Ramos (cell line): Measurements from ENCODE around the gene TLL2.

Source experiments
- in situ Hi-C: fragments of 300-500 bp; cut with MboI; formaldehyde crosslinking; loops from one replicate; pipeline ENCODE4 v1.14.3; 2022; ENCODE audit warnings: low sequenced_read_pairs; ENCODE audit not compliant: unreplicated experiment

TLL2 gene

GRCh38 chr10:96402417-96403305, 111.1 kb downstream of the TLL2 start:
- in situ Hi-C loops = no loop called here

- in situ Hi-C loops = no loop called here
These were observed 112.7 kb downstream of the TLL2 start for GRCh38 chr10:96401036-96401435.

GRCh38 chr10:96400465-96400864, 113.3 kb downstream of the TLL2 start:
- in situ Hi-C loops = no loop called here

- in situ Hi-C loops = loop anchor here (10.0 to 25.0 kb wide), 2 partner anchors 389 to 637 kb away; no protein-coding TSS in a partner anchor
These were observed 115.8 kb downstream of the TLL2 start for GRCh38 chr10:96397902-96398301.

GRCh38 chr10:96395931-96396877, 117.5 kb downstream of the TLL2 start:
- in situ Hi-C loops = loop anchor here (10.0 to 25.0 kb wide), 2 partner anchors 391 to 639 kb away; no protein-coding TSS in a partner anchor

GRCh38 chr10:96390460-96390864, 123.3 kb downstream of the TLL2 start:
- in situ Hi-C loops = loop anchor here (10.0 to 25.0 kb wide), 2 partner anchors 397 to 644 kb away; no protein-coding TSS in a partner anchor

- in situ Hi-C loops = loop anchor here (10.0 to 25.0 kb wide), 2 partner anchors 398 to 645 kb away; no protein-coding TSS in a partner anchor
These were observed 123.9 kb downstream of the TLL2 start for GRCh38 chr10:96389785-96390184.

GRCh38 chr10:96387601-96388000, 126.1 kb downstream of the TLL2 start:
- in situ Hi-C loops = loop anchor here (25.0 kb wide), 1 partner anchor 400 kb away; no protein-coding TSS in a partner anchor

- in situ Hi-C loops = loop anchor here (25.0 kb wide), 1 partner anchor 400 kb away; no protein-coding TSS in a partner anchor
These were observed 126.6 kb downstream of the TLL2 start for GRCh38 chr10:96387161-96387560.

GRCh38 chr10:96384506-96384905, 129.2 kb downstream of the TLL2 start:
- in situ Hi-C loops = loop anchor here (25.0 kb wide), 1 partner anchor 403 kb away; no protein-coding TSS in a partner anchor

- in situ Hi-C loops = loop anchor here (25.0 kb wide), 1 partner anchor 406 kb away; no protein-coding TSS in a partner anchor
These were observed 132.9 kb downstream of the TLL2 start for GRCh38 chr10:96380821-96381220.

- in situ Hi-C loops = loop anchor here (25.0 kb wide), 1 partner anchor 408 kb away; no protein-coding TSS in a partner anchor
These were observed 134.0 kb downstream of the TLL2 start for GRCh38 chr10:96379758-96380157.

- in situ Hi-C loops = loop anchor here (25.0 kb wide), 1 partner anchor 409 kb away; no protein-coding TSS in a partner anchor
These were observed 135.0 kb downstream of the TLL2 start for GRCh38 chr10:96378741-96379140.

GRCh38 chr10:96377816-96378294, 135.9 kb downstream of the TLL2 start:
- in situ Hi-C loops = loop anchor here (25.0 kb wide), 1 partner anchor 409 kb away; no protein-coding TSS in a partner anchor

- in situ Hi-C loops = loop anchor here (25.0 kb wide), 1 partner anchor 411 kb away; no protein-coding TSS in a partner anchor
These were observed 137.2 kb downstream of the TLL2 start for GRCh38 chr10:96376483-96376882.

- in situ Hi-C loops = loop anchor here (25.0 kb wide), 1 partner anchor 412 kb away; no protein-coding TSS in a partner anchor
These were observed 138.5 kb downstream of the TLL2 start for GRCh38 chr10:96374985-96375830.

GRCh38 chr10:96374639-96374984, 139.1 kb downstream of the TLL2 start:
- in situ Hi-C loops = no loop called here

- in situ Hi-C loops = no loop called here
These were observed 139.7 kb downstream of the TLL2 start for GRCh38 chr10:96374004-96374403.

- in situ Hi-C loops = no loop called here
These were observed 142.4 kb downstream of the TLL2 start for GRCh38 chr10:96371356-96371755.
